ENCODE results near the gene SSR1.

SSR1 gene

DNA sequence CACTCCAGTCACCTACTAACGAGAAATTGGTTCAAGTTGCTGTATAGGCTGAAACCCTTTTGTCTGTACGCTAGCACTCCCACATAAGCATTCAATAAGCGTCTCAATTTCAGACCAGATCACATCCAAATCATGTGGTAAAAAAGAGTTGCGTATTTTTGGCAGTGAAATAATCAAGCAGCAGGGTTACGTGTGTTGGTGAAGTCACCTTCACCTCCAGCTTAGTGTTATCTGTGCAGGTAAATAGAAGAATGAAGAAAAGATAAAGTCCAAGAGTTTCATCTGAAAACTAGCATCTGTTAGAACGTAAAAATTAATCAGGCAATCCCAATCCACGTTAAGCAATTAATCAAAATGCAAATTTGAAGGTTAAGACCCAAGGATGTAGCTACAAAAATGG, 11.3 kb downstream of the SSR1 start:
- no peak overlapping the region for H3K4me3 ChIP-seq (replicated peaks; ENCODE audit: low read depth, low read length)
- no peak for DNase-seq (ENCODE audit: low read depth)
- TF ChIP-seq, protein P1, sequence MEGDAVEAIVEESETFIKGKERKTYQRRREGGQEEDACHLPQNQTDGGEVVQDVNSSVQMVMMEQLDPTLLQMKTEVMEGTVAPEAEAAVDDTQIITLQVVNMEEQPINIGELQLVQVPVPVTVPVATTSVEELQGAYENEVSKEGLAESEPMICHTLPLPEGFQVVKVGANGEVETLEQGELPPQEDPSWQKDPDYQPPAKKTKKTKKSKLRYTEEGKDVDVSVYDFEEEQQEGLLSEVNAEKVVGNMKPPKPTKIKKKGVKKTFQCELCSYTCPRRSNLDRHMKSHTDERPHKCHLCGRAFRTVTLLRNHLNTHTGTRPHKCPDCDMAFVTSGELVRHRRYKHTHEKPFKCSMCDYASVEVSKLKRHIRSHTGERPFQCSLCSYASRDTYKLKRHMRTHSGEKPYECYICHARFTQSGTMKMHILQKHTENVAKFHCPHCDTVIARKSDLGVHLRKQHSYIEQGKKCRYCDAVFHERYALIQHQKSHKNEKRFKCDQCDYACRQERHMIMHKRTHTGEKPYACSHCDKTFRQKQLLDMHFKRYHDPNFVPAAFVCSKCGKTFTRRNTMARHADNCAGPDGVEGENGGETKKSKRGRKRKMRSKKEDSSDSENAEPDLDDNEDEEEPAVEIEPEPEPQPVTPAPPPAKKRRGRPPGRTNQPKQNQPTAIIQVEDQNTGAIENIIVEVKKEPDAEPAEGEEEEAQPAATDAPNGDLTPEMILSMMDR (IDR thresholded peaks at IDR 0.05; ENCODE audit: low read length, missing control alignments), result no peak

- TF ChIP-seq, protein P1 (IDR thresholded peaks at IDR 0.05; ENCODE audit: low read length, missing control alignments), result no peak
- DNase-seq (ENCODE audit: low read depth), result no peak
- H3K4me3 ChIP-seq (replicated peaks; ENCODE audit: low read depth, low read length), result no peak overlapping the region
Observed at GRCh38 chr6:7300926-7301325, 12.1 kb downstream of the SSR1 start.

DNA sequence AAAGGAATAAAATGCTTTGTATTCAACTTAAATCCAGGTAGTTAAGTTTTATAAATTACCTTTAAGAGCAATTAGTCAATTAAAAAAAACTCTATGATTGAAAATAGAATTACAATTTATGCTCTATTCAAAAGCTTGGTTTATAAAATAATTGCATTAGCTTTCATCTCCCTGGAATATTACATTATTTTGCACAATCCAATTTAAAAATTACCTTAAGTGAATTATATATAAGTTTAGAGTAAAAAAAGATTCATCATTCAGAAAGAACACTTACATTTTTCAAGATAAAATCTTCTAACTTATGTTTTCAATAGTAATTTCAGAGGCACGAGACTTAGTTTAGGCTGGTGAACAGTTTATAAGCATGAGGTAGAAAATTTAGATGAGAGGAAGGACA, 14.9 kb downstream of the SSR1 start:
- no peak for DNase-seq (ENCODE audit: low read depth)
- H3K4me3 ChIP-seq (replicated peaks; ENCODE audit: low read depth, low read length), result no peak overlapping the region
- TF ChIP-seq, protein P1 (IDR thresholded peaks at IDR 0.05; ENCODE audit: low read length, missing control alignments), result no peak

GRCh38 chr6:7296602-7297001, 16.4 kb downstream of the SSR1 start:
- TF ChIP-seq, protein P1 (IDR thresholded peaks at IDR 0.05; ENCODE audit: low read length, missing control alignments), result no peak
- DNase-seq (ENCODE audit: low read depth), result no peak
- H3K4me3 ChIP-seq (replicated peaks; ENCODE audit: low read depth, low read length), result no peak overlapping the region

DNA sequence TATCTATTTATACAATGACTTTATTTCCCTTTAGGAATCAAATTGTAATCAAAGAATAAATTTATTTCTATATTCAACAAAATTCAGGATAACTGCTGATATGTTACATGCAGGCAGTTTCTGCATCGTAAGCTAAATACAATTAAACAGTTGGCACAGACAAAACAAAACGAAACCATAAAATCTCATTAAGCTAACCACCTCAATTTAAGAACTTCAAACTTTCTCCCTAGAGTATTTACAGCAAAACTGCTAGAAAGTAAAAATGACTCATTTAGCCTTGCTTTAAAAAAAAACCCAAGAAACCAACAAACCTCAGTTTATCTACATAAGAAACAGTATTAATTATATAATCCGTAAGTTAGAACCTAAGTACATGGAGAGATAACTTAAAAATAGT, 17.1 kb downstream of the SSR1 start:
- TF ChIP-seq, protein P1 (IDR thresholded peaks at IDR 0.05; ENCODE audit: low read length, missing control alignments), result no peak

GRCh38 chr6:7292596-7293255, 20.3 kb downstream of the SSR1 start:
- peak; percentile 56 for DNase-seq (ENCODE audit: low read depth)
- H3K4me3 ChIP-seq (replicated peaks; ENCODE audit: low read depth, low read length), result no peak overlapping the region
- TF ChIP-seq, protein P1 (IDR thresholded peaks at IDR 0.05; ENCODE audit: low read length, missing control alignments), result no peak

More for the DNA sequence above, 17.1 kb downstream of the SSR1 start:
- H3K4me3 ChIP-seq (replicated peaks; ENCODE audit: low read depth, low read length), result no peak overlapping the region
- DNase-seq (ENCODE audit: low read depth), result no peak

GRCh38 chr6:7290079-7290478, 22.9 kb downstream of the SSR1 start:
- no peak for DNase-seq (ENCODE audit: low read depth)
- TF ChIP-seq, protein P1 (IDR thresholded peaks at IDR 0.05; ENCODE audit: low read length, missing control alignments), result no peak
- no peak overlapping the region for H3K4me3 ChIP-seq (replicated peaks; ENCODE audit: low read depth, low read length)

Data from fibroblast of pulmonary artery (primary cell).